Ammon's horn (tissue), 1 donor: Measurements from ENCODE around the gene TRIP10.
"Not testable (repeated sequence)": the region's sequence is repeated elsewhere in the genome, so short reads cannot be mapped to it uniquely, and the experiment has no call there.

Experiments used
- DNase-seq: peaks from one replicate; pipeline ENCODE4 v3.0.0-alpha.2; 2016; ENCODE audit warnings: low spot score

Gene TRIP10, protein sequence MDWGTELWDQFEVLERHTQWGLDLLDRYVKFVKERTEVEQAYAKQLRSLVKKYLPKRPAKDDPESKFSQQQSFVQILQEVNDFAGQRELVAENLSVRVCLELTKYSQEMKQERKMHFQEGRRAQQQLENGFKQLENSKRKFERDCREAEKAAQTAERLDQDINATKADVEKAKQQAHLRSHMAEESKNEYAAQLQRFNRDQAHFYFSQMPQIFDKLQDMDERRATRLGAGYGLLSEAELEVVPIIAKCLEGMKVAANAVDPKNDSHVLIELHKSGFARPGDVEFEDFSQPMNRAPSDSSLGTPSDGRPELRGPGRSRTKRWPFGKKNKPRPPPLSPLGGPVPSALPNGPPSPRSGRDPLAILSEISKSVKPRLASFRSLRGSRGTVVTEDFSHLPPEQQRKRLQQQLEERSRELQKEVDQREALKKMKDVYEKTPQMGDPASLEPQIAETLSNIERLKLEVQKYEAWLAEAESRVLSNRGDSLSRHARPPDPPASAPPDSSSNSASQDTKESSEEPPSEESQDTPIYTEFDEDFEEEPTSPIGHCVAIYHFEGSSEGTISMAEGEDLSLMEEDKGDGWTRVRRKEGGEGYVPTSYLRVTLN

DNA sequence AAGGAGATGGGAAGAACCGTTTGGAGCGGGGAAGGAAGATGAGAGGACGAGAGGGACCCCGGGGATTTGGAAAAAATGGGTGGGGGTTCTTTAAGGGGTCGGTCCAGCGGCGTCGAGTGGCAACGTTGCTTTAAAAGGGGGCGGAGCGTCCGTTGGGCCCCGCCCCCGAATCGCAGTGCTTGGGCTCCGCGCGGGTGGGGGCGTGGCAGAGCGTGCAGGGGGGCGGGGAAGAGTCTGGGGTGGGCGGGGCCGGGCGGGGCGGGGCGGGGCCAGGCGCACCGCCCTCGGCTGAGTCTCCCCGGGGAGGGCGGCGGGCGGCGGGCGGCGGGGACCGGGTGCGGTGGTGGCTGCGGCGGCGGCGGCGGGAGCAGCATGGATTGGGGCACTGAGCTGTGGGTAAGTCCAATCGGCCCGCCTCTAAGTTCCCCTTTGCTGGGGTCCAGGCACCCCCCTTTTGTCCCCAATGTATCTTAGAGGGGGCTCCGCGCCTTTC, at the start of gene TRIP10:
TRIP10 (plus strand) TSS at position 291 of the 493 bp plus-strand sequence; CDS start at position 373, 82 bp downstream.
- DNase-seq = peak; percentile 90

DNA sequence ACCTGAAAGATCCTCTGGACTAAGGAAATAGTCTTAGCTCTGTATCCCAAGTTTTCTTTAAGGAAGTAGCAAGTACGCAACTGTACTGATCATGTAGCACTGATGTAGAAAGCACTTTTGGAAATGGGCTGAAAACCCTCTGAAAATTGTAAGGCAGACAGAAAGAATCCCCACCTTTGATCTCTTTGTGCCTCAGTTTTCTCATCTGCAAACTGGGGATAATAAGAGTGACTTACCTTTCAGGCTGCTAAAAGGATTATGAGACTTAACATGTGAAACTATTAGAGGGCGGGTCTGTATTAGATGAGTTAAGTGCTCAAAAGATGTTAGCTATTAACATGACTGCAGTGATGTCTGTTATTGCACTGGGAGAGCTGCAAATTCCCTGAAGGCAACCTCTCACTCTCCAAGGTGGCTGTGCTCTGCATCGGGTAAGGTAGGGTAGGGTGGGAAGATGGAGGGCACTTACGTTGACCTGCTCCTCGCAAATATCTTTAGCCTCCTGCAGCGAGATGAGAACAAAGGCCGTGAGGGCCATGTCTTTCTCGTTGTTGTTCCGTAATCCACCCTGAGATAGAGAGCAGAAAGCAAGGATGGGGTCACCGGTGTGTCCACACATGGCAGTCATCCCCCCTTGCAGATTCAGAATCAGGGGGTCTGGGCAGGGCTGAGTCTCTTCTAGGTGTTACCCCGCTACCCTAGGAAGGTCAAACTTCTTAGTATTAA, 49.2 kb upstream of the TRIP10 start:
- DNase-seq = no peak

DNA sequence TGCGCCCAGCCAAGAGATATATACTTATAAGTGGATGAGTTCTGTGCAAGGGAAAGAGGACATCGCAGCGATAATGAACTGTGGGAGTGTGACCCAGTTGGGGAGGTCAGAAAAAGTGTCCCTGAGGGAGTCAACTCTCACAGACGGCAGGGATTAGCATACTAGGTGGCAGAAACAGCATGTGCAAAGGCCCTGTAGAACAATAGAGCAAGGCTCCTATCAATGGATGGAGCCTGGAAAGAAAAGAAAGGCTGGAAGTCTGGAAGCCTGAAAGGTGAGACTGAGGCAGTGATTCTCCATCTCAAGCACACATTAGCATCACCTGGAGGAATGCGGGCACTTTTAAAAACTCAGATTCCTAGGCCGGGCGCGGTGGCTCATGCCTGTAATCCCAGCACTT, 48.1 kb upstream of the TRIP10 start:
- DNase-seq = no peak

DNA sequence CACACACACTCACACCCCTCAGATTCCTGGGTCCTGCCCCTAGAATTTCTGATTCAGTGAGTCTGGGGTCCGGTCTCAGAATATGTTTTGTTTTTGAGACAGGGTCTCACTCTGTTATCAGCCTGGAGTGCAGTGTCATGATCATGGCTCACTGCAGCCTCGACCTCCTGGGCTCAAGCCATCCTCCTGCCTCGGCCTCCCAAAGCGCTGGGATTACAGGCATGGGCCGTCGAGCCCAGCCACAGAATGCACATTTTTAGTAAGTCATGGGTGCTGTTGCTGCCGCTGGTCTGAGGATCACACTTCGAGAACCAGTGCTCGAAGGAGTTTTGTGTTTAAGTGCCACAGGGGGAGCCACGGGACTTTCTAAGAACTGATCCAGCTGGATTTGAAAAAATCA, 47.5 kb upstream of the TRIP10 start:
- no peak for DNase-seq

DNA sequence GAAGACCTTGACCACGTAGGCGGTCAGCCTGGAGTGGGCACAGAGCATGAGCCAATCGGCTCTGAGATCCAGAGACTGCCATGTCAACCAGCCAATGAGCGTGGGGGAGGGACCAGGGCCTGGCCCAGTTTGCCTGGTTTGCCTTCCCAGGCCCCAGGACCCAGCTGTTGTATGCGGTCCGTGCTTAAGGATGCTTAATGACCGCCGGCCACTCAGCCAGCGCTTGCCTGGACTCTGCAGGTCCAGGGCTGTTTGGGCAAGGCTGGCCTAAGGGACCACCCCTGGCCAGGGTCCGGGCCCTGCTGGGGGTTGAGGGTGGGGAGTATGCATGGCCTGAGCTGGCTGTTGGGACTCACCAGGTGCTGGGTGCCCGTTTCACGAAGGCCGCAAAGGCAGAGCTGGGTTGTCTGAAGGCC, 46.4 kb upstream of the TRIP10 start:
- no peak for DNase-seq

DNA sequence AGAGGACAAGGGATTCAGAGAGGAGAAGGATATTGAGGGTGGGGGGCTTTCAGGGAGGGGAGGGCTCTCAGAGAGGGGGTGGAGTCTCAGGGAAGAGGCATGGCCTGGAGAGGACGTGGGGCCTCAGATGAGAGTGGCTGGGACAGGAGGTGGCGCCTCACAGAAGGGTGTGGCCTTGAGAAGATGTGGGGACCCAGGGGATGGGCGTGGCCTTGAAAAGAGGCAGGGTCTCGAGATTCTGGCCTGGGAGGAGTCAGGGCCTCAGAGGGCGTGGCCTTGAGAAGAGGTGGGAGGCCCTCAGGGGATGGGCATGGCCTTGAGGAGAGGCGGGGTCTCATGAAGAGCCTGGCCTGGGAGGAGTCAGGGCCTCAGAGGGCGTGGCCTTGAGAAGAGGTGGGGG, 45.8 kb upstream of the TRIP10 start:
- DNase-seq = no peak

DNA sequence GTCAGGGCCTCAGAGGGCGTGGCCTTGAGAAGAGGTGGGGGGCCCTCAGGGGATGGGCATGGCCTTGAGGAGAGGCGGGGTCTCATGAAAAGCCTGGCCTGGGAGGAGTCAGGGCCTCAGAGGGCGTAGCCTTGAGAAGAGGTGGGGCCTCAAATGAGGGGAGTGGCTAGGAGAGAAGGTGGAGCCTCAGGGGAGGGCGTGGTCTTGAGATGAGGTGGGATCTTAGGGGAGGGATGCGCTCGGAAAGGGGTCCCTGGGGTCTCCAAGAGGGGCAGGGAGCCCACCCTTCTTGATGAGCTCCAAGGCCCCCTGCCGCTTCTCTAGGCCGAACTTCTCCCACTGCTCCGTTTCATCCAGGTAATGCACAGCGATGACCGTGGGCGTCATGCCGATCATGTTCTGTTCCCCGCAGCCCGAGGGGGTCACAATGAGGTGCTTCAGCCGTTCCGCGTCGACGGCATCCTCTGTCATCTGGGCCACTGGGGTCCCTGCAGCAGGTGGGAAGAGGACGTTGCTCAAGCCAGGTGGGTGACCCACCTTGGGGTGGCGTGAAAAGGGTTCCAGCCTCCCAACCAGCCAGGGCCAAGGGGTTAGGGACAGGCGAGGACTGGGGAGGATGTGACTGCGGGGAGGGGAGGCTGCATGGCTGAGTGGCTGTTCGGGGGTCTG, 45.2 kb upstream of the TRIP10 start:
- no peak for DNase-seq

DNA sequence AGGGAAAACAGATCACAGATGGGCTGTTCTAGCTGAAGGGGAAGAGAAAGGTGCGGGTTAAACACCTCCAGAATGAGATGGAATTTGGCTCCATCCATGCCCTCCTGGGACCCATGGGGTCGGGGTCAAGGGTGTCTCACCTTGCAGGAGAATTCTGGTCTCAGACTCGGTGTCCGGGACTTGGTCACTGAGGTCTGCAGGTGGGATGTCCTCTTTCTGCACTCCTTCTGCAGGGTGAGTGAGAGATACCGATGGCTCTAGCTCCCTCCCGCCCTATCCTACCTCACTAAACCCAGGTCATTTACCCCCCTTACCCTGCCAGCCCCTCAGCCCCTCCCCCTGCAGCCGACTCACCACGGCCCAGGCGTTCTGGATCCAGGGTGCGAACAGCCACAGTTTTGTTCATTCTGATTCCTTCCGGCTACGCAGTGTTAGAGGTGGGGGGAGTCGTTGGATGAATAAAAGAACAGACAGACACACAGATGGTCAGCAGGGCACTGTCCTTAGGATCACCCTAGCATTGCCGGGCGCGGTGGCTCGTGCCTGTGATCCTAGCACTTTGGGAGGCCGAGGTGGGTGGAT, 43.1 kb upstream of the TRIP10 start:
- DNase-seq = no peak

DNA sequence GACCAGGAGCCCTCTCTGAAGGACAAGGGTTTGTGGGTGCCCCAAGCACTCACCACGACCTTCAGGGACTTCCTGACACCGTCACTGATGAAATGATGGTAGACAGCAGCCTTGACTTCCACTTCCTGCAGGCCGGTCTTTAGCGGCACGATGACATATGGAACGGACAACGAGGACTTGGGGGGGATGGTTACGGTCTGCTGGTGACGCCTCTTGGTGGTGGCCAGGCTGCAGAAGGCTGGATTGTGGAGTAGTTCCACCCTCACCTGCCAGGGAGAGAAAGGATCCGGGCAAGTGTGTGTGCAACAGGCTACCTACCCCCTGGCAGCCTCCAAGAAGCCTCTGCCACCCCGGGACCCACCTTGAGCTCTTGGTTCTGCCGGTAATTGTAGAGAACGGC, 42.2 kb upstream of the TRIP10 start:
- DNase-seq = no peak

DNA sequence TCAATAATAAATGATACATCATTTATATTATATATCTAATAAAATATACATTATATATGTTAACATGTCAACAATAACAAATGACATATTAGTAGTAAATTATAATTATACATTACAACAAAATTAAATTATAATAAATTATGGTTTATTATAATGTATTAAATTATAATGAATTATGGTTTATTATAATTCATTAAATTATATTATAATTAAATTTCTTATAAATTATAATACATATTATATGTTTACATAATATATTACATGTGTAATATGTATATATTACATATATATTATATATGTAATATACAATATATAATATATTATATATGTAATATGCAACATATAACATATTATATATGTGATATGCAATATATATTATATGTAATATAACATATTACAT, 39.5 kb upstream of the TRIP10 start:
- no peak for DNase-seq

DNA sequence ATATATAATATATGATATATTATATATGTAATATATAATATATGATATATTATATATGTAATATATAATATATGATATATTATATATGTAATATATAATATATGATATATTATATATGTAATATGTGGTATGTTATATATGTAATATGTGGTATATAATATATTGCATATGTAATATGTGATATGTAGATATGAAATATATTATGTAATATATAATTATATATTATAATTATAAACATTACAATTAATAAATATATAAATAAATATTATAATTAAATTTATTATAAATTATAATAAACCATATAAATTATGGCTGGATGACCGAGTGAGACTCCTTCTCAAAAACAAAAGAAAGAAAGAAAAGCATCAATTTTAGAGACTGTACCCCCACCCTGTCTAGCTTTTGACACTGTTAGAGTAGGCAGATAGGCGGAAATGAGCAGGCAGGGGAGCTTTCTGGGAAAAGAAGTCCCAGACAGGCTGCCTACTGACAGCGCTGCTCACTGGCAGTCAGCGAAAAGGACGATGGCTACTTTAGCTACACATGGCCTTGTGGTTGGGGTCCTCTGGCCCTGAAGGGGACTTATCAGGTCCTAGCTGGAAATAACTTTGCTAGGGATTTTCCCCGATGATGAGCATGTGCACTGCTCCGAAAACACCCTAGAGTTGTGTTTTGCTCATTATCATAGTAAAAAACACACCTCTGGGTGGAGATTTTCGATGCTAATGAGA, 38.7 kb upstream of the TRIP10 start:
- no peak for DNase-seq

DNA sequence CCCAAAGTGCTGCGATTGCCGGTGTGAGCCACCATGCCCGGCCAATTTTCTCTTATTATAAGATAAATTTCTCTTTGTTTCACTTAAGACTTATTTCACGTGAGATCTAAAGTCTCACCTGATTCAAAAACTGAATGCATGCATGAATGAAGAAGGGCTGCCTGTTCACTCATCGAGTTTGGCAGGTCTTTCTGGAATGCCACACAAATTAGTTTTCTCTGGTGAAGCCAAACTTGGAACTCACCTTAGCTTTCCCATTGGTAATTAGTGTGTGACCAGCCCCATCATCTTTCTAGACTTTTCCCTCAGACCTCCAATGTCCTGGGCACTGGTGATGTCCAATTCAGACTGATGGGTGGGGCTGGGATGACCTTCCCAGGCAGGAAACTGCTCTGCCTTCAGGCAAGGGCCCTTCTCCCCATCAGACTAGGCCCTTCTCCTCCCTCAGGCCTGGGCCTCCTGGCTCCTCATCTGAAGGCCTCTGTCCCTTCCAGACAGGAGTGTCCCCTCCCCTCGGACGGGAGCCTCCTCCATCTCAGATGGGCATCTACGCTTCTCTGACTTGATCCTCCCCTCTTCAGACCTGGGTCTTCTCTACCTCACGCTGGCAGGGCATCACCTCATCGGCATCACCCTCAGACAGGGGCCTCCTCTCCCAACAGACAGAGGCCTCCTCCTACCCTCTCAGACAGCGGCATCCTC, 33.4 kb upstream of the TRIP10 start:
- DNase-seq = no peak

DNA sequence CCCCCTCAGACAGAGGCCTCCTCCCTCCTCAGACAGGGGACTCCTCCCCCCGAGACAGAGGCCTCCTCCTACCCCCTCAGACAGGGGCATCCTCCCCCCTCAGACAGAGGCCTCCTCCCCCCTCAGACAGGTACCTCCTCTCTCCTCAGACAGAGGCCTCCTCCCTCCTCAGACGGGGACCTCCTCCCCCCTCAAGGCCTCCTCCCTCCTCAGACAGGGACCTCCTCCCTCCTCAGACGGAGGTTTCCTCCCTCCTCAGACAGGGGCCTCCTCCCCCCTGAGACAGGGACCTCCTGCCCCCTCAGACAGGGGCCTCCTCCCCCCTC, 32.9 kb upstream of the TRIP10 start:
- DNase-seq = no peak

DNA sequence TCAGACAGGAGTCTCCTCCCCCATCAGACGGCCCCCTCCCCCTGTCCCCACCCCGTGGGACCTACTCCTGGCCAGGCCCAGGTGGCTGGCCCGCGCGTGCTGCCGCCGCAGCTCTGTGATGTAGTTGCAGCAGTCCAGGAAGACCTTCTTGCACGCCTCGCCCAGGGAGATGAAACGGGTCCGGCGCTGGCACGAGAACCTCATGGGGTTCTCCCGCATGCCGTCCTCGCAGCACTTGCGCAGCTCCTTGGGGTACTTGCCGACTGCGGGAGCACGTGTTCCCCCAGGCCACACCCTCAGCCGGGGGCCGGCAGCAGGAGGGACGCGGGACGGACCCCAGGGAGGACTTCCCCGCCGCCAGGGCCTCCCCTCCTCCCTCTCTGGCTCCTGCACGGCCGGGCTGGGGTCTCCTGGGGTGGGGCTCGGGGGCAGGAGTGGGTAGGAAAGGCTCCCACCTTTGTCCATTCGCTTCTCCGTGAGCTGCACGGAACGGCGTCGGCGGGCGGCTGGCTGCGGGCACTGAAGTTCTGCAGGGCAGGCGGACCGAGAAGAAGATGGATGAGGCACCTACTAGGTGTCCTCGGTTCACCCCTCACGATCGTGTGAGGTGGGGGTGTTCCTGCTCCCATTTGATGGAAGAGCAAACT, 32.3 kb upstream of the TRIP10 start:
- no peak for DNase-seq

DNA sequence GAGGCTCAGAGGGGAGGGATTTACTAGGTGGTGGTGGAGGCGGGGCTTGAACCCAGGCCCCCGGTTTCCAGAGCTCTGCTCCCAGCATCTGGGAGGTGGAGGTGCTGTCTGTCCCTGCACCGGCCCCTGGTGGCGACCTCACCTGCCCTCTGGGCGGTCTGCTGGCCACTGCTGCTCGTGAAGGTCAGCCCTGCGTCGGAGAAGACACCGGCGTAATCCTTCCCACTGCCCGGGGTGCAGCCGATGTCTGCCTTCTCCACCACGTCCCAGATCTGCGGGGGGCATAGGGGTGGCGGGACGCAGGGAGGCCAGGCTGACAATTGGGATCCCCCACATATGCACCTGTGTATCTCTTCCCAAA, 31.8 kb upstream of the TRIP10 start:
- DNase-seq = no peak

DNA sequence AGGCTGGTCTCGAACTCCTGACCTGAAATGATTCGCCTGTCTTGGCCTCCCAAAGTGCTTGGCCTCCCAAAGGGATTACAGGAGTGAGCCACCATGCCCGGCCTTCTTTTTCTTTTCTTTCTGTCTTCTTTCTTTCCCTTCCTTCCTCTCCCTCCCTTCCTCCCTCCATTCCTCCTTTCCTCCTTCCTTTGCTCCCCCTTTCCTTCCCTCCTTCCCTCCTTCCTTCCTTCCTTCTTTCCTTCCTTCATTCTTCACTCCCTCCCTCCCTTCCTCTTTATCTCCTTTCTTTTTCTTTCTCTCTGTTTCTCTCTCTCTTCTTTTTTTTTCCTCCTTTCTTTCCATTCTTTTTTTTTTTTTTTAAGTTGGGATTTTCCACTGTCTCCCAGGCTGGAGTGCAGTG, 31.1 kb upstream of the TRIP10 start:
- no peak for DNase-seq

DNA sequence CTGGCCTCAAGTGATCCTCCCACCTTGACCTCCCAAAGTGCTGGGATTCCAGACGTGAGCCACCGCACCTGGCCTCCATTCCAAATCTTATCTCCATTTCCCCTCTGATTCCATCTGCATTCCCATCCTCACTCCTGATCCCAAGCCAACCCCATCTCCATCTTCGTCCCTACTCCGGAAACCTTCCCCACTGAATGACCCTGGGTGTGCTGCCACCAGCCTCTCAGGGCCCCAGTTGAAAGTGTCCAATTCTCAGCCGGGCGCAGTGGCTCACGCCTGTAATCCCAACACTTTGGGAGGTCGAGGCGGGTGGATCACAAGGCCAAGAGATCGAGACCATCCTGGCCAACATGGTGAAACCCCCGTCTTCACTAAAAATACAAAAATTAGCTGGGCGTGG, 30.6 kb upstream of the TRIP10 start:
- not testable (repeated sequence) for DNase-seq

DNA sequence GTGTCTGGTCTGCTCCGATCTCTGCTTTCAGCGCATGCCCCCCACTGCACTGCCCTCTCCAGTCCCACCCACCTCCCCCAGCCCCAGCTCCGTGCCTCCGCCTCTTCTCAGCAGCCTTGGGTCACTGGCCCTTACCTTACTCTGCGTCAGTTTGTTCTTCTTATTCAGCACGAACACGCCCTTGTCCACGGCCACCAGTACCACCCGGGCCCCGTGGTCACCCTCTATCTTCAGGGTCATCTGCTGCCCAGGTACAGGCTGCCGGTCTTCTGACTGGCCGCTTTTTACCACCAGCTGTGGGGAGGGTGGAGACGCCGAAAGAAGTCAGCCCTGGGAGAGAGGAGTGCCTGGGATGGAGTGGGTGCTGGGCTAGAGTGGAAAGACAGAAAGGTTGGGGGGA, 29.9 kb upstream of the TRIP10 start:
- no peak for DNase-seq

DNA sequence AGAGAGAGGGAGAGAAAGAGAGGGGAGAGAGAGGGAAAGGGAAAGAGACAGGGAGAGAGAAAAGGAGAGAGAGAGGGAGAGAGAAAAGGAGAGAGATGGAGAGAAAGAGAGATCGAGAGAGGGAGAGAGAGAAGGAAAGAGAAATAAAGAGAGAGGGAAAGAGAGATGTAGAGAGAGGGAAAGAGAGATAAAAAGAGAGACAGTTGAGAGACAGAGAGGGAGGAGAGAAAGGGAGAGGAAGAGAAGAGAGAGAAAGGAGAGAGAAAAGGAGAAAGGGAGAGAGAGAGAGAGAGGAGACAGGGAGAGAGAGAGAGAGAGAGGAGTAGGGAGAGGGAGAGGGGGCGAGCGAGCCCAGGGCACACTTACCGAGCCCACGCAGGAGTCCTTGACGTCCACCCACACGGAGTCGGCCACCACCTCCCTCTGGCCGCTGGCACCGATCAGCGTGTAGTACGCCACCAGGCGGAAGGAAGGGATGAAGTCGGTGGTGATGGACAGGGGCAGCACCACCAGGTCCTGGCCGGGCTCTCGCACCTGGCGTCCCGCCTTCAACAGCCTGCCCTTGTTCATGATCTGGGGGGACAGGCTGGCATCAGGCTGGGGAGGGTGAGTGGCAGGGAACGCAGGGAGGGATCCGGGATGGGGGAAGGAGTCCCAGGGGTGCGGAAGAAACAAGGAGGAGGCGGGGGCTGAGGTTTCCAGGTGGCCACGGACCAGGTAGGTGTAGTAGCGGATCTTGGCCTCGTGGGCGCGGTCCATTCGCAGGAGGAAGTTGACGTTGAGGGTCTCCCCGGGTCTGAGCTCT, 29.0 kb upstream of the TRIP10 start:
- no peak for DNase-seq

DNA sequence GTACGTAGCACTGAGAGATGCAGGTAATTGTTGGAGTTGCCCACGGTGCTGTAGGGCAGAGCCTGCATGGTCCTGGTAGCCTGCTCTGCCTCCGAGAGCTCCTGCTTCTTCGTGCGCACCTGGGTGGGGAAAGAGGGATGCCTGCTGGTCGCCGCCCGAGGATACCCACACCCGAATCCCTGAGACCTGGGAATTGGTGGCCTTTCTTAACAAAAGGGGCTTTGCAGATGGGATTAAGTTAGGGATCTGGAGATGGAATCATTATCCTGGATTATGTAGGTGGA, 28.5 kb upstream of the TRIP10 start:
- no peak for DNase-seq
